Activated gamma-delta T cell treated with anti-CD3 and anti-CD28 coated beads, Interleukin-2, amount 50 U/mL, for 16 hours (primary cell): ENCODE measurements around the gene FOXK2.

Source experiments
- DNase-seq: peaks from one replicate; pipeline ENCODE4 v3.0.0-alpha.2; 2020; ENCODE audit warnings: low read depth

FOXK2 gene

DNA sequence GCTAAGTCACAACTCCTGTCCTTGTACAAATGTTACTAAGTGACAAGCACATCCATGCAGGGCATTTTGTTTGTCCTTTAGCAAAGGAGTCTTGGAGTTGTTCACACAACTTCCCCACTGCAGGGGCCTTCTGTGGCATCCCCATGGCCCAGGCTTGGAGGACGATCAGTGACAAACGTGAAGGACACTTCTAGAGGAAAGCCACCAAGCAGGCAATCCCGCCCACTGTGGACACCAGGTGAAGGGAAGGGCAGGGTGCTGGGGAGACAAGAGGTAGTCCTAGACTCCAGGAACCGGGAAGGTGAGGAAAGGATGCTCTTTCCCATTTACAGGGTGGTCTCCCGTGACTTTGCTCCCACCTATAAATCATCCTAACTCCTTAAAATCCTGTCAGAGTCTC is 124.6 kb downstream of the FOXK2 start:
- DNase-seq = no peak

DNA sequence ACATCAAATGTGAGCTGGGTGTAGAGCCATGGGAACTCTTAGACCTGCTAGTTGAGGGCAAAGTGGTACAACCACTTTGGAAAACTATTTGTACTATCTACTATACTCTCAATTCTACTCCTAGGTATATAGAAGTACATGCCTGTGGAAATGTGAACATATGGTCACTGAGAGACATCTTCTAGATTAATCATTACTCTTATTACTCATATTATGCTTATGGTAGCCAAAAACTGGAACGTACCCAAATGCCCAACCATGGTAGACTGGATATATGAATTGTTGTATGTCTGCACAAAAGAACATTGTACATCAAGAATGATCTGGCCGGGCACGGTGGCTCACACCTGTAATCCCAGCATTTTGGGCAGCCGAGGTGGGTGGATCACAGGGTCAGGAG is 126.0 kb downstream of the FOXK2 start:
- DNase-seq = no peak

DNA sequence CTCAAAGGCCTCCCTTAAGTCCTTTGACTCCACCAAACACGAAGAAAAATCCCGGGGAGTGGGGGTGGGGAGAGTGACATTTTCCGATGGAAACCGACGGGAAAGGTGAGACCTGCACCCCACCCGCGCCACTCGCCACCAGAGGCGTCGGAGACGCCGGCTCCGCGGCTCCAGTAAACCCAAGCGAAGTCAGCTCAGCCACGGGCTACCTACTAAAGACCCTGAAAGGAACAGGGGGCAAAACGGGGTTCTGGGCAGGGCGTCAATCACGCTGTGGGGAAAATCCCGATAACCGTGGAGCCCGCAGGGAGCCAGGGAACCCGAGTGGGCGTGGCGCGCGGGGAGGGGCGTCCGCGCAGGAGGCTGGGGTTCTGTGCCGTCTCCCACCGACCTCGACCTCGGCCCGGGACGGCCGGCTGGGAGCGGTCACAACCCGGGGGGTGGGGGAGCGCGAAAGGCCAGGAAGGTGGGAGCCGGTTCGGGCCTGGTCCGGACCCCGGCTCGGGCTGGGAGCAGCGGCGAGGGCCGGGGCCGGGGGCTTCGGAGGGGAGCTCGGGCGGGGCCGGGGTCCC is 128.1 kb downstream of the FOXK2 start:
- peak; percentile 28 for DNase-seq

DNA sequence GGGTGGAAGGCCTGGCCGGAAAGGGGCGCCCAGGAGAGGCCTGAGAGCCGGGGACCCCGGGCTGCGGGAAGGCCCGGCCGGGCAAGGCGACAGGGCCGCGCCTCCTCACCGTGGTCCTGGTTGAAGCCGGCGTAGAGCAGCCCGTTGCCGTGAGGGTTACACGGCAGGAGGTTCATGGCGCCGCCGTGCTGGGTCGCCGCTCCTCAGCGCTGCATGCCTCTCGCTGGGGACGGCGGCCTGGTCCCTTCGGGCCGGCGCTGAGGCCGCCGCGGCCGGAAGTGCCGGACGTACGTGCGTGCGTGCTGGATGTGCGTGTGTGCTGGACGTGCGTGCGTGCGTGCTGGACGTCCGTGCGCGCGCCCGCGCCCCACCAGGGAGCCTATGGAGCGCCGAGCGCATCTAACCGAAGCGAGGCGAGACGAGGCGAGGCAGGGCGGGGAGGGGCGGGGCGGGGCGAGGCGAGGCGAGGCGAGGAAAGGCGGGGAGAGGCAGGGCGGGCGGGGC is 128.7 kb downstream of the FOXK2 start, which contains the start of gene WDR45B:
Gene WDR45B (minus strand): TSS at position 280 of the 504 bp plus-strand sequence. CDS start 104 bp downstream, at position 176.
- DNase-seq = peak; percentile 77

DNA sequence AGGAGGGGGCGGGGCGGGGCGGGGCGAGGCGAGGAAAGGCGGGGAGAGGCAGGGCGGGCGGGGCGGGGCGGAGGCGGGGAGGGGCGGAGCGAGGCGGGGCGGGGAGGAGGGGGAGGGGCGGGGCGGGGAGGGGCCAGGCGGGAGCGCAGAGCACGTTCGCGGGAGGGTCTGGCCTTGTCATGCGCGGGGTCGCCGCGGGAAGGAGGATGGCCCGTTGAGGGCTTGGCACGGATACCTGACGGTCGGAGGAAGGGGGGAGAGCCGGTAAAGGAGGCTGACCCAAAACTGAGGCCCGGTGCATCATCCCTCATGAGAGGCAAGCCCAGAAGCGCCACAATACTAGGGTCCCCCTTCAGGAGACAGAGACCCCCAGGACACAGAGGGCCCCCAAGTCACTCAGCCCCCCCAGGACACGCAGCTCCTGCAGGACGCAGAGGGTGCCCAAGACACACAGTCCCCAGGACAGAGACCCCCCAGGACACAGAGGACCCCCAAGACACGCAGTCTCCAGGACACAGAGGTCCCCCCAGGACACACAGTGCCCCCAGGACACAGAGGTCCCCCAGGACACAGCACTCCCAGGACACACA is 129.3 kb downstream of the FOXK2 start:
- DNase-seq = peak; percentile 22

DNA sequence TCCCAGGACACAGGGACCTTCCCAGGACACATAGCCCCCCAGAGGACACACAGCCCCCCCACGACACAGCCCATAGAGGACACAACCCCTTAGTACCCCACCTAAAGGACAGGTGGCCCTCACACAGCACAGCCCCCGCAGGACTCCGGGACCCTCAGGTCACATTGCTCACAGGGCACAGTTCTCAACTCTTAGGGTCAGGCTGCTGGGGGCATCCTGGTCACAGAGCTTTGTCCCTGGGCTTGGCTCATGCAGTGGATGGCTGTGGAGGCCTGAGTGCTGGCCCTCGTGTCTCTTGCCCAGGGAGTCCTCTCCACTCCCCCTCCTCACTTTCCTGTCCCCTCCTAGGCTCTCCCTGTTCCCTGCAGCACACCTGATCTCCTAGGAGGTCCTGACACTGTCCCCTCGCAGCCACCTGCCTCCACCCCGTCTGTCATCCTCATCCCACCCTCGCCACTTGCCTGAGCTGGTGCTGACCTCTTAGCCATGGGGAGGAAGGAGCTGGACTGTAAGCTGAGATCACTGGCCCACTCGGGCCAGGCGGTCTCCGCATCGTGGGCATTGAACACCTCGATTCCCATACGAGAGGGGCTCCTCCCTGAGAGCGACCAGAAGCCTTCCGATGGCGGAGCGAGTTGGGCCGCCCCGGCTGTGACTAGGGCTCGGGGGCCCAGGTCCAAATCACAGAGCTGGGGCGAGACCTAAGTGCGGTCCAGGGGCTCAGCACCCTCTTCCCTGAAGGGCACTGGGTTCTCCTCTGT is 130.1 kb downstream of the FOXK2 start:
- DNase-seq = no peak

DNA sequence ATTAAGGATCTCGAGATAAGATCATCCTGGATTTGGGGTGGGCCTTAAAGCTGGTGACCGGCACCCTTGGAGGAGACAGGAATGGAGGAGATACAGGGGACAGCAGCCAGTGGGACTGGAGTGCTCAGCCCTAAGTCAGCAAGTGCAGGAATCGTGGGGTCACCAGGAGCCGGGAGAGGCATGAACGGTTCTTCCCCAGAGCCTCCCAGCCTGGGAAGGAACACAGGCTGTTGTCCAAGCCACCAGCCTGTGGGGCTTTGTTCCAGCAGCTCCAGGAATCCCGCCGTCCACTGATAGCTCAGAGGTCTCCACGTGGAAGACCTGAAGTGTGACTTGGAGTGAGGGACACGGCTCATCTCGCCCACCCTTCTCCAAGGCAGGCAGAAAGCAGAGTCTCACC is 131.2 kb downstream of the FOXK2 start:
- no peak for DNase-seq

DNA sequence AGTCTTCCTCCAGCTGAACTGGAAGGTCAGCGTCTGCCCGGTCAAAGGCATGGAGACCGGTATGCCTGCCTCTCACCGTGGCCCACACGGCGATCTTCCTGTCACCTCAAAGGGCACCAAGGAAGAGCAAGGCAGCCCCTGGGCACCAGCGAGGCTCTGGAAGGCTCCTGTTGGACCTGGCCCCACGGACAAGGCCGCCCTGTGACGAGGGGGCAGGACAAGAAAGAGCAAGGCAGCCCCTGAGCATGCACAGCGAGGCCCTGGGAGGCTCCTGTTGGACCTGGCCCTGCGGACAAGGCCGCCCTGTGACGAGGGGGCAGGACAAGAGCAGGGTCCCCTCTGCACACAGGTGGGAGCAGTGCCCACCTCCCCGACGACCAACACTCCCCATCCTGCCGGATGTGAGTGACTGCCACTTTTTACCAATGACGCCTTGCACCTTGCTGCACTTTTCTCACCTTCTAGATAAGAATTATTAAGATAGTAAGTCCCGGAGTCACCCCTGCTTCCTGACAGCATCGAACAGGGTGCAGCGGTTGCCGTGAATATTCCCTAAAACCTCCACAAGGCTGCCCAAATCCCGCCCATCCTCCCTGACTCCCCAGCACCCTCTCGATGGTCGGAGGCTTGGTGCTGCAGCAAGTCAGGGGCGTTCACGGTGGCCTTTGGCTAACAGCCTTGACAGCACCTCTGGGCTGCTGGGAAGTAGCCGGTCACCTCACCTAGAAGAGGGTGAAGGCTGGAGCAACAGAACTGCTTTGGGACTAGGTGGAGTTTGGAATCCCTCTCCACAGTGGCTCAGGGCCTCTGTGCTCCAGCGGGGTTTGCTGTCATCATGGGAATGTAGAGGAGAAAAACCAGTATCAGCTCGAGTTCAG is 134.4 kb downstream of the FOXK2 start:
- DNase-seq = no peak
